Panc1 (cell line): ENCODE measurements around the gene MYO7A. TPM values are rescaled to one million over a fixed set of nuclear protein-coding genes. Genes with fewer than 3 reads are reported as not detected.

ENCODE experiments used
- ATAC-seq: fragments of 200-7000 bp; cut with Tn5 transposase; 2 replicates; pipeline ENCODE4 v1.9.1; 2020; ENCODE audit warnings: mild to moderate bottlenecking, moderate library complexity
- BruUV-seq: library from RNA; stranded (reverse); fragments of 400-500 nt; replicated peaks from 2 replicates; lab custom pipeline; 2021; lab: Mats Ljungman, UMichigan
- CTCF ChIA-PET: fragments of 300-600 bp; sonication (Branson Sonifier 250); formaldehyde crosslinking; loops from one replicate; lab custom pipeline; 2022; ENCODE audit warnings: antibody characterized with exemption; lab: Charles Lee
- POLR2A ChIA-PET: fragments of 300-600 bp; sonication (Branson Sonifier 250); formaldehyde crosslinking; loops from one replicate; lab custom pipeline; 2022; ENCODE audit warnings: antibody characterized with exemption; lab: Charles Lee
- DNase-seq: peaks from one replicate; pipeline ENCODE4 v3.0.0-alpha.2; 2010; ENCODE audit warnings: low read depth, low spot score
- H3K27ac ChIP-seq: 2 replicates; pipeline ENCODE4 v1.5.1; 2011; ENCODE audit warnings: mild to moderate bottlenecking, low read length, inconsistent platforms
- H3K27me3 ChIP-seq: fragments of 200-500 bp; sonication (Bioruptor generic); 2 replicates; pipeline ENCODE4 v1.6.0; 2014; ENCODE audit warnings: low read length, inconsistent platforms; ENCODE audit not compliant: control insufficient read depth, insufficient read depth
- H3K36me3 ChIP-seq: fragments of 200-500 bp; sonication (Bioruptor generic); 2 replicates; pipeline ENCODE4 v1.5.1; 2014; ENCODE audit warnings: inconsistent platforms, mild to moderate bottlenecking, low read length, moderate library complexity; ENCODE audit not compliant: control insufficient read depth, insufficient read depth
- H3K4me1 ChIP-seq: 2 replicates; pipeline ENCODE4 v1.5.1; 2011; ENCODE audit warnings: inconsistent platforms, mild to moderate bottlenecking, low read length, moderate library complexity; ENCODE audit not compliant: control insufficient read depth, insufficient read depth
- H3K4me3 ChIP-seq, 2 experiments: 2 replicates each; pipeline ENCODE4 v1.5.1; 2011 to 2012; ENCODE audit warnings: low read depth in 2 of 2, low read length in 2 of 2, mild to moderate bottlenecking in 2 of 2, inconsistent platforms in 1 of 2, moderate library complexity in 1 of 2
- H3K9me3 ChIP-seq: fragments of 200-500 bp; sonication (Bioruptor generic); 2 replicates; pipeline ENCODE4 v1.5.1; 2014; ENCODE audit warnings: low read depth, mild to moderate bottlenecking, inconsistent platforms, low read length, moderate library complexity; ENCODE audit not compliant: control insufficient read depth, insufficient read depth
- POLR2AphosphoS5 ChIP-seq: IDR thresholded peaks from 2 replicates; pipeline ENCODE4 v1.6.1; 2012; ENCODE audit warnings: mild to moderate bottlenecking, low read depth, low read length, moderate library complexity
- TCF7L2 ChIP-seq: IDR thresholded peaks from 2 replicates; pipeline ENCODE4 v1.6.1; 2011; ENCODE audit warnings: mild to moderate bottlenecking, low read depth, low read length, inconsistent platforms
- in situ Hi-C: cut with HindIII; loops from 2 replicates; pipeline ENCODE4 v1.10.0; 2016; ENCODE audit warnings: low sequenced_read_pairs, low pct_unique_long_range_greater_than_20kb
- intact Hi-C: fragments of 100-400 bp; cut with micrococcal nuclease; formaldehyde crosslinking; loops from one replicate; pipeline ENCODE4 v1.10.0; 2022; ENCODE audit not compliant: unreplicated experiment
- total RNA-seq: library from RNA; stranded (reverse); gene quantifications from one replicate; pipeline ENCODE4 v1.2.1, GENCODE V29; 2021; ENCODE audit not compliant: unreplicated experiment
- TF ChIP-seq, protein P1 (sequence below), 2 experiments: IDR thresholded peaks; 2 replicates each; pipeline ENCODE4 v1.6.1; 2011 to 2012; ENCODE audit warnings: low read depth in 2 of 2, control low read depth in 1 of 2, low read length in 1 of 2, mild to moderate bottlenecking in 1 of 2, moderate library complexity in 1 of 2; ENCODE audit not compliant: insufficient read depth in 1 of 2

MYO7A gene
- total RNA-seq, 1 experiment from 2014 or later = 1.3 TPM

DNA sequence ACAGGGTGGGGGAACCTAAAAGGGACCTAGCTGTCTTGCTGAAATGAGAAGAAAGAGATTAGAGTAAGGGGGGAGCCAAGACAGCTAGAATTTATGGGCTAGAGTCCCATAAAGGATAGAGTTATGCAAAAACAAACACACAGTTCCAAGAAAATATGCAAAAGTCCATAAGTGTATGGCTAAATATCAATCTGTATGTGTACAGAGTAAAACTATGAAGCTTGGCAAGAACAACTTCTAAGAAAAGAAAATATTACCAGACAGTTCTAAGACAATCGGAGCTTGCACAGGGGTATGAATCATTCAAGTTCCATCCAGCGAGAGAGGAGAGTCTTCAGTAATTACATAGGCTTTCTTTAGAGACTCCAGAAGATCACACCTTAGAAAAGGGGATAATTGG, 131.6 kb downstream of the MYO7A start:
- DNase-seq (no peak), ATAC-seq (no peak)
- in situ Hi-C loops = no loop called here
- POLR2A ChIA-PET = no interaction called here
- H3K9me3 ChIP-seq = peaks cover 4% of the 10 kb centered on the region; the same call in 1 of the 2 replicates
- no TSS peak for BruUV-seq
- no peaks in the 10 kb centered on the region for H3K36me3 ChIP-seq
- intact Hi-C loops = no loop called here
- TF ChIP-seq, protein P1, sequence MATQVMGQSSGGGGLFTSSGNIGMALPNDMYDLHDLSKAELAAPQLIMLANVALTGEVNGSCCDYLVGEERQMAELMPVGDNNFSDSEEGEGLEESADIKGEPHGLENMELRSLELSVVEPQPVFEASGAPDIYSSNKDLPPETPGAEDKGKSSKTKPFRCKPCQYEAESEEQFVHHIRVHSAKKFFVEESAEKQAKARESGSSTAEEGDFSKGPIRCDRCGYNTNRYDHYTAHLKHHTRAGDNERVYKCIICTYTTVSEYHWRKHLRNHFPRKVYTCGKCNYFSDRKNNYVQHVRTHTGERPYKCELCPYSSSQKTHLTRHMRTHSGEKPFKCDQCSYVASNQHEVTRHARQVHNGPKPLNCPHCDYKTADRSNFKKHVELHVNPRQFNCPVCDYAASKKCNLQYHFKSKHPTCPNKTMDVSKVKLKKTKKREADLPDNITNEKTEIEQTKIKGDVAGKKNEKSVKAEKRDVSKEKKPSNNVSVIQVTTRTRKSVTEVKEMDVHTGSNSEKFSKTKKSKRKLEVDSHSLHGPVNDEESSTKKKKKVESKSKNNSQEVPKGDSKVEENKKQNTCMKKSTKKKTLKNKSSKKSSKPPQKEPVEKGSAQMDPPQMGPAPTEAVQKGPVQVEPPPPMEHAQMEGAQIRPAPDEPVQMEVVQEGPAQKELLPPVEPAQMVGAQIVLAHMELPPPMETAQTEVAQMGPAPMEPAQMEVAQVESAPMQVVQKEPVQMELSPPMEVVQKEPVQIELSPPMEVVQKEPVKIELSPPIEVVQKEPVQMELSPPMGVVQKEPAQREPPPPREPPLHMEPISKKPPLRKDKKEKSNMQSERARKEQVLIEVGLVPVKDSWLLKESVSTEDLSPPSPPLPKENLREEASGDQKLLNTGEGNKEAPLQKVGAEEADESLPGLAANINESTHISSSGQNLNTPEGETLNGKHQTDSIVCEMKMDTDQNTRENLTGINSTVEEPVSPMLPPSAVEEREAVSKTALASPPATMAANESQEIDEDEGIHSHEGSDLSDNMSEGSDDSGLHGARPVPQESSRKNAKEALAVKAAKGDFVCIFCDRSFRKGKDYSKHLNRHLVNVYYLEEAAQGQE (IDR thresholded peaks at IDR 0.05; ENCODE audit: insufficient read depth in 1 of 2, low read depth in 2 of 2, low read length in 1 of 2) = no peak
- no peak for TF ChIP-seq TCF7L2
- H3K27ac ChIP-seq = no peak overlapping the region
- H3K4me3 ChIP-seq = no peak overlapping the region
- no peaks in the 10 kb centered on the region for H3K27me3 ChIP-seq
- CTCF ChIA-PET = no interaction called here
- no peaks in the 10 kb centered on the region for H3K4me1 ChIP-seq

DNA sequence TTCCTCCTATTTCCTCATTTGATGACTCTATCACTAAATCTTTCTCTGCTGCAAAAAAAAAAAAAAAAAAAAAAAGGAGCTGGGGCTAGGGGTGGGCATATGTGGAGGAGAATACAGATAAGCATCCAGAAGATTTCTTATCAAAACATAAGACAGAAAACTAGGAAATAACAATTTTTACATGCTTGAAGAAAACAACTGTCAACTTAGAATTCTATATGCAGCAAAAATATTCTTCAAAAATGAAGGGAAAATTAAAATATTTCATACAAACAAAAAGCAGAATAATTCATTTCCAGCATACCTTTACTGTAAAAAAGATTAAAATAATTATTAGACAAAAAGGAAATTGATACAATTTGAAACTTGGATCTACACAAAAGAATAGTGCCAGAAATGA, 134.8 kb downstream of the MYO7A start:
- no TSS peak for BruUV-seq
- Histone ChIP-seq H3K27ac (no peak overlapping the region), H3K4me3 (no peak overlapping the region), H3K4me1 (no peaks in the 10 kb centered on the region), H3K36me3 (no peaks in the 10 kb centered on the region), H3K9me3 (peaks cover 4% of the 10 kb centered on the region; the same call in 1 of the 2 replicates), H3K27me3 (no peaks in the 10 kb centered on the region; the same call in 1 of the 2 replicates)
- ATAC-seq (no peak), DNase-seq (no peak)
- no peak for TF ChIP-seq POLR2AphosphoS5
- intact Hi-C loops = no loop called here
- in situ Hi-C loops = no loop called here
- POLR2A ChIA-PET = no interaction called here
- CTCF ChIA-PET = interaction anchor here (0.6 kb wide), 1 partner anchor 22 kb away, joined by 5 read pairs; no protein-coding TSS in a partner anchor

Other genes with a start within 250 kb of the MYO7A start
- 1.2 TPM for gene B3GNT6, start 93.8 kb upstream of the MYO7A start, total RNA-seq
- gene CAPN5, start 61.3 kb upstream of the MYO7A start, total RNA-seq = 17.3 TPM
- 1.5 TPM for gene OMP, start 25.4 kb upstream of the MYO7A start, total RNA-seq
- not detected for gene GDPD4, start 173.4 kb downstream of the MYO7A start, total RNA-seq